Retina (tissue), 1 donor: ENCODE results near the gene VTA1.
"Not testable (repeated sequence)": the region's sequence is repeated elsewhere in the genome, so short reads cannot be mapped to it uniquely, and the experiment has no call there.

ENCODE experiments used
- DNase-seq: peaks from one replicate; pipeline ENCODE4 v3.0.0-alpha.2; 2016

The VTA1 gene, protein sequence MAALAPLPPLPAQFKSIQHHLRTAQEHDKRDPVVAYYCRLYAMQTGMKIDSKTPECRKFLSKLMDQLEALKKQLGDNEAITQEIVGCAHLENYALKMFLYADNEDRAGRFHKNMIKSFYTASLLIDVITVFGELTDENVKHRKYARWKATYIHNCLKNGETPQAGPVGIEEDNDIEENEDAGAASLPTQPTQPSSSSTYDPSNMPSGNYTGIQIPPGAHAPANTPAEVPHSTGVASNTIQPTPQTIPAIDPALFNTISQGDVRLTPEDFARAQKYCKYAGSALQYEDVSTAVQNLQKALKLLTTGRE

DNA sequence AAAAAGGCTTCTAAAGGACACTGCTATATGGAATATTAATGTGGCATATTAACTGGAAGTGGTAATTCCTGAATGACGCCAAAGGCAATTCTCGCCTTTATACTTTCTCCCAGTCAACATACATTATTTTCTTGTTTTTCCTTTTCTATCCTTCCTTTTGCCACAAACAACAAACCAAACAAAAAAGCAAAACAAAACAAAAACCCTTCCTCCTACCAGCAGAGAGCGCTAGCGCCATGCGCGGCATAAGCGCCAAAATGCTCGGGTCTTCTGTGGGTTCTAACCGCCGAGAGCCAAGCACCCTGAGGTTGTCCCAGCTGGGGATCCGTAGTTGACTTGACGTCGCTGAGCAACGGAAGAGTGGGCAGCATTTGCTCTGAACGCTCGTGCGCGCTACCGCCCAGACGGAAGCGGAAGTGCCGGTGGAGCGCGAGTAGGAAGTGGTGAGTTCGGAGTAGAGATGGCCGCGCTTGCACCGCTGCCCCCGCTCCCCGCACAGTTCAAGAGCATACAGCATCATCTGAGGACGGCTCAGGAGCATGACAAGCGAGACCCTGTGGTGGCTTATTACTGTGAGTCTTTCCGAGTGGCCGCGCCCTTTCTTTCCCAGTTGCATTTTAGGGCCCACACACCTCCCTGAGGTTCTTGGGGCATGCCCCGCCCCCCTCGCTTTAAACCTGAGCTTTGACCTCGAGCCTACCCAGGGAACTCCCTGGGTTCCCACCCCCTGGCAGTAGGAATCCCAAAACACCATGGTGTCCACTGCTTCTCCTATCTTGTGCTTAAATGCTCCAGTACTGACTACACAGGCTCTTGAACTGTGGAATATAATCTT lies at the start of gene VTA1, which contains the start of gene NMBR:
Gene VTA1, plus strand, starts transcription at position 436 of the 835 bp plus-strand sequence. Its CDS starts 25 bp downstream, at position 461.
Gene NMBR, minus strand, starts transcription at position 295 of the 835 bp plus-strand sequence. CDS start 58,464 bp downstream, outside the sequence.
- DNase-seq: peak; percentile 95

DNA sequence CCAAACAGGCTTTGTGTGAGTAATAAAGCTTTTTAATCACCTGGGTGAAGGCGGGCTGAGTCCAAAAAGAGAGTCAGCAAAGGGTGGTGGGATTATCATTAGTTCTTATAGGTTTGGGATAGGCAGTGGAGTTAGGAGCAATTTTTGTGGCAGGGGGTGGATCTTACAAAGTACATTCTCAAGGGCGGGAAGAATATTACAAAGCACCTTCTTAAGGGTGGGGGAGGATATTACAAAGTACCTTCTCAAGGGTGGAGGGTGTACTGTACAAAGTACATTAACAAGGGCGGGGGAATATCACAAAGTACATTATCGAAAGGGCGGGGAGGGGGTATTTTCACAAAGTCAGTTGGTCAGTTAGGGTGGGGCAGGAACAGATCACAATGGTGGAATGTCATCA lies 42.2 kb upstream of the VTA1 start:
- DNase-seq: not testable (repeated sequence)

DNA sequence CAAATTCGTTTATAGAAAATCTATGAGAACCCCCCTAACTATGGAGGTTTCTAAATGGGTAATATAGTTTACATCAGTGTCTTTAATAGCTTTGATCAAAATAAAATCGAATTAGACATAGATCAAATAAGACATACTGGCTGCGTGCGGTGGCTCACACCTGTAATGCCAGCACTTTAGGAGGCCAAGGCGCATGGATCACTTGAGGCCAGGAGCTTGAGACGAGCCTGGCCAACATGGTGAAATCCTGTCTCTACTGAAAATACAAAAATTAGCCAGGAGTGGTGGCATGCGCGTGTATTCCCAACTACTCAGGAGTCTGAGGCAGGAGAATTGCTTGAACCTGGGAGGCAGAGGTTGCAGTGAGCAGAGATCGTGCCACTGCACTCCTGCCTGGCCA lies 36.2 kb upstream of the VTA1 start:
- not testable (repeated sequence) for DNase-seq

- DNase-seq: peak; percentile 51
These were observed 34.5 kb upstream of the VTA1 start for GRCh38 chr6:142112451-142113061.

DNA sequence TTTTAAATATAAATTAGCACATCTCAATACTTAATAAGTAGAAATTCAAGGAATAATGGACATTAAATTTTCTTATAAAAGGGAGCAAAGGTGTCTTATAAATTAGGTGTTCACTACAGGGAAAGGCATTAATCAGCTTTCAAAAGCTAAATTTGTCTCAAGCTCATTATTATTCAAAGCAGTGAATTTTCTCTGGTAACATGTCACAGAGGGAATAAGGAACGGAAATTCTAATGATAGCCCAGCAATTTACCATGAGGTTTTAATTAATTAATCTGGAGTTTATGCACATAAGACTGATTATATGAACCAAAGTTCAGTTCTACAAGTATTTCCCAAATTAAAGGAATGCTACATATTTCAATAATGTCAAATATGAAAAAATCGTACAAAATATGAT lies 29.7 kb upstream of the VTA1 start:
- no peak for DNase-seq

DNA sequence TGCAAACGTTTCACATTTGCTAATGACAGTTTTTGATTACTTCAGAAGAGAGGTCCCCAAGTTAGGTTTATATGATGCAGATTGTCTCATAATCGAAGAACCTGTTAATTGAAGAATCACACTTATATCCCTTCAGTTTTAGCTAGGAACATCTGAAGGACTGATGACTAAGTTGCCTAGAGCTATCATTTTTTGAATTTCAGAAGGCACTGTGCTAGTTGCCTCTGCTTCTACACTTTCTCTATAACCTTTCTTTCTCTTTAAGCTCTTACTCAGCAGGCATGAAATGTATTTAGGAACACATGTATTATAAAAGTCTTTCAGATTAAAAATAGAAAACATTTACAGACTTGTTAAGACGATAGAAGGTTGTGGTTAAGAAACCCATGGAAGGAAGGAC lies 28.7 kb upstream of the VTA1 start:
- no peak for DNase-seq

DNA sequence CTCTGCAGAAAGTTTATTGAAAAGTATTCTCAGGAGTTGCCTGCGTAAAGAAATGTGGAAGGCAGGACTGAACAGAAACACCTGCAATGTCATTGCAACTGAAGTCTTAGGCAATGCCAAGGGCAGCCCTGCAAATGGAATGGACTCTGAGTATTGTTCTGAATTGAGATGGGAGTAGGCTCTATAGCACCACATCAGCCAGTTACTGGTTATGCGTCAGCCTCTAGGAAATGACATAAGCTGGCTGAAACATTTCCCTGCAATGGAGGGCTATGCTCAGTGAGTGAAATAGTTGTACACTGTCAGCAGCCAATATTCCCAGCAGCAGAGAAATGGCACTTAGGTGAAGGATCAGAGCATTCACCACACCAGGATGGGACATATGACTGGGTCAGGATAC lies 28.1 kb upstream of the VTA1 start:
- no peak for DNase-seq

- no peak for DNase-seq
These were observed 25.7 kb upstream of the VTA1 start for GRCh38 chr6:142121342-142121741.

DNA sequence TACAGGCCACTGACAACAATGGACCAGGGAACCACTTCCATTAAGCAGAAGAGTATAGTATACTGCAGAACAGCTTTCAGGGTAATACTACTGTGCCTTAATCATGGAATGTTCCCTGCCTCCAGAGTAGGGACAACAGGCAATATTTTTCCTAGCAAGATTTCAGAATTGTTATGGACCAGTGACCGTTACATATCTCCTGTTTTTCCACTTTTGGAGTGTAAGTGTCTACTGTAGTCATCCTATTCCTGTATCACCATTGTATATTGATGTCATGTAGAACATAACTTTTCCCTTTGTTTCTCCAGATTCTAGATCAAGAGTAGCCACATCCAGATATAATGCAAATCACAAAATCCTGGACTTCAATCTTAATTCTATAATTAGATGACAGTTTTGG lies 16.2 kb upstream of the VTA1 start:
- no peak for DNase-seq

GRCh38 chr6:142132625-142133024 lies 14.4 kb upstream of the VTA1 start, which contains the start of gene GJE1:
GJE1 (plus strand) TSS chr6:142132925; CDS start chr6:142133159, 234 bp downstream.
- no peak for DNase-seq

GRCh38 chr6:142138876-142139275 lies 8.2 kb upstream of the VTA1 start:
- no peak for DNase-seq

DNA sequence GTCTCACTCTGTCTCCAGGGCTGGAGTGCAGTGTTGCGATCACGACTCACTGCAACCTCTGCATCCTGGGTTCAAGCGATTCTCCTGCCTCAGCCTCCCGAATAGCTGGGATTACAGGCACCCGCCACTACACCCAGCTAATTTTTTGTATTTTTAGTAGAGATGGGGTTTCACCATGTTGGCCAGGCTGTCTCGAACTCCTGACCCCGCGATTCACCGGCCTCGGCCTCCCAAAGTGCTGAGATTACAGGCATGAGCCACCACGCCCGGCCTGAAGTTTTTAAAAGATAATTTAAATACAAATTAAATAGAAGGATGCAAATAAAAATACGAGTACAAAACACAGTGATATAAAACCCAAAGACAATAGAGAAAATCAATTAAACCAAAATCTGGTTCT lies 5.5 kb upstream of the VTA1 start:
- not testable (repeated sequence) for DNase-seq

DNA sequence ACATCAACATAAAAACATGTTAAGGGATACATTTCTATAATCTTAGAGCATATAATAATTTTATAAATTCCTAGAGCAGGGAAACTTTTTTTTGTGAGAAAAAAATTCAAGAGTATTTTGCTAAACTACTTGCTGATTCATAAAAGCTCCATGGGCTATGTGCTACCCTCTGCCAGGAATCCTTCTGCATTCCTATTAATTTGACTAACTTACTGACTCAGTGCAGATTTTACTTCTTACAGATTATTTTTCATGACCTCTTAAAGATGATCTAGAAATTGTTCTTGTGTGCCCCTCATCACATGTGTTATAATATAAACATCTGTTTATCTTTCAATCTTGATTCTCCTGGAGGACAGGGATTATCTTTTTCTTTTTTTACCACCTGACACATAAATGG lies 5.7 kb downstream of the VTA1 start:
- no peak for DNase-seq

DNA sequence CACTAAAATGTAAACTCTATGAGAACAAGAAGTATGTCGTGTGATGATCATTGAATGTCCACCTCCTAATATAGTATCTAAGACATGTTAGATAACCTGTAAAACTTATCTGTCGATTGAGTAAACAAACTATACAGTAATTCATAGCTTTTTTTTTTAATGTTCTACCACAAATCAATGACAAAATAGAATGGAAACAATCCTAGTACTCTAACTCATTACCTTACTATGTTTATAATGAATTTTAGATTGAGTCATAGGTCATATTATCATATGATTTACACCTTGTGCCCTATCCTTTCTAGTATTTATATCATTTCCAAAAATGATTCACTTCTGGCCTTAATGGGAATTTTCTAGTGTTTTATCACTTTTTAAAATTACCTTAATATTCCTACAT lies 6.1 kb downstream of the VTA1 start:
- no peak for DNase-seq

DNA sequence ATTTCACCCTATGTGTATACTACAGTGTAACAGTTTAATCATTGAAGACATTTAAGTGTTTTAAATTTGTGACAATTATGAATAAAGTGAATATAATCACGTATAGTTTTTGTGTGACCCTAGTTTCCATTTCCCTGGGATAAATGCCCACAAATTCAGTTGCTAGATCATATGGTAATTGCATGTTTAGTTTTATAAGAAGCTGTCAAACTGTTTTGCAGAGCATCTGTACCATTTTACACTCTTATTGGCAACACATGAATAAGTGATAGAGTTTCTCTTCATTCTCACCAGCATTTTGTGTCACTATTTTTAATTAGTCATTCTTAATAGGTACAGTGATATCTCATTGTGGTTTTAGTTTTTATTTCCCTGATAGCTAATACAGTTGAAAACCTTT lies 7.3 kb downstream of the VTA1 start:
- no peak for DNase-seq

DNA sequence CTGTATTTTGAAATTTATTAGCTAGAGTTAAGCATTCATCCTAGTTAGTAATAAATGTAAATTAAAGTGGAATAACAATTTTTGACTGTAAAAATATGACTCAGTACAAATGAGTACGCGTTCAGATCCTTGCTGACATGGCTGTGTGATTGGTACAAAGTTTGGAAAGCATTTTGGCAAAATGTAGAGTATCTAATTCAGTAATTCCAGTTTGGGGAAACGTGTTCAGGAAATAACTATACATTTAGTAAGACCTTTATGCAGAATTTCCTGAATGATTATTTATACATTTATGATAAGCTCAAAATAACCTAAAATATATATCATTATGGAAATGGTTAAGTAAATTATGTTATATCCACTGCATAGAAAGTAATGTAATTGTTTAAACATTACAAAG lies 8.0 kb downstream of the VTA1 start:
- no peak for DNase-seq

- peak; percentile 1 for DNase-seq
These were observed 9.1 kb downstream of the VTA1 start for GRCh38 chr6:142155895-142156757.

- DNase-seq: not testable (repeated sequence)
These were observed 9.7 kb downstream of the VTA1 start for GRCh38 chr6:142156758-142157068.

DNA sequence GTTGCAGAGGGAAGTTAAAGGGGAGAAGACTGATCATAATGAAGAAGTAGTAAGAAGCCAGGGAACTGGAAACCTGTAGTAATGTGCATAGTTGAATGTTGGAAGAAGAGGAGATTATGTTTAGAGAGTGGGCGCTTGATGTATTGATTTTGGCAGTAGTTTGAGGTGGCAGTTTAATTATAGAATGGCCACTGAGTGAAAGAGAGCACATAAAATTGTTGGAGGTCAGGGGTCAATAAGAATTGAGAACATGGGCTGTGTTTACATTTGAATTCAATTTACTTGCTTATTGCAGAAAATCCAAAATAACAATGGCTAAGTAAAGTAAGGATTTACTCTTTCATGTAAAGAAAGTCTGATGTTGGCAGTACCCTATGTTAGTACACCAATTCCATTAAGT lies 15.7 kb downstream of the VTA1 start:
- no peak for DNase-seq

GRCh38 chr6:142165227-142165626 lies 18.2 kb downstream of the VTA1 start:
- no peak for DNase-seq

GRCh38 chr6:142167071-142167470 lies 20.0 kb downstream of the VTA1 start:
- DNase-seq: no peak

GRCh38 chr6:142167486-142167885 lies 20.4 kb downstream of the VTA1 start:
- DNase-seq: no peak

DNA sequence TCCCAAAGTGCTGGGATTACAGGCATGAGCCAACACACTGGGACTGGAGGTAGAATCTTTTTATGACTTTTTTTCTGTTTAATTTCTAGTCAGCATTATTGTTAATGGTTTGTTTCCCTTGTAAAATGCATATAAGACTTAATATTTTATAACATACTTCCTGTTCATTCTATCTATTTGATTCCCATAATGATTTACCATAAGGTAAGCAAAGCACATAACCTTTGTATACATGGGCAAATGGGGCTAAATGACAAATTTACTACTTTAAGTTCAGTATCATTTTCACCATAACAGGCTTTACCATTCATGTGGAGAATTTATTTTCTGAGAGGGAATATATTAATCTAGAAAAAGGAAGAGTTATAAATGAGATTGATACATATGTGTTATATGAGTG lies 24.3 kb downstream of the VTA1 start:
- DNase-seq: no peak
